ENCODE results near the gene FOXA2. TPM values are rescaled to one million over a fixed set of nuclear protein-coding genes. Genes with fewer than 3 reads are reported as not detected.
A peak's percentile ranks its signal among the peaks of the same experiment; 100 is the strongest.

Gene FOXA2
- total RNA-seq, 1 experiment from 2014 or later, result 2.3 TPM

GRCh38 chr20:22586645-22587310, 2.4 kb upstream of the FOXA2 start:
- in situ Hi-C loops (cut with HindIII; ENCODE audit: low pct_unique_long_range_greater_than_20kb, low sequenced_read_pairs), result loop anchor here (25.0 kb wide), 1 partner anchor 249 kb away; no protein-coding TSS in a partner anchor
- DNase-seq (ENCODE audit: low read depth), result peak; percentile 41

GRCh38 chr20:22585786-22586493, 1.6 kb upstream of the FOXA2 start:
- in situ Hi-C loops (cut with HindIII; ENCODE audit: low pct_unique_long_range_greater_than_20kb, low sequenced_read_pairs), result loop anchor here (25.0 kb wide), 1 partner anchor 249 kb away; no protein-coding TSS in a partner anchor
- DNase-seq (ENCODE audit: low read depth), result no peak

GRCh38 chr20:22584922-22585785, 782 bp upstream of the FOXA2 start:
- DNase-seq (ENCODE audit: low read depth), result peak; percentile 70
- in situ Hi-C loops (cut with HindIII; ENCODE audit: low pct_unique_long_range_greater_than_20kb, low sequenced_read_pairs), result loop anchor here (25.0 kb wide), 1 partner anchor 248 kb away; no protein-coding TSS in a partner anchor

GRCh38 chr20:22583773-22584521, 425 bp downstream of the FOXA2 start:
- in situ Hi-C loops (cut with HindIII; ENCODE audit: low pct_unique_long_range_greater_than_20kb, low sequenced_read_pairs), result loop anchor here (25.0 kb wide), 1 partner anchor 247 kb away; no protein-coding TSS in a partner anchor
- DNase-seq (ENCODE audit: low read depth), result peak; percentile 83

GRCh38 chr20:22582964-22583772, 1.2 kb downstream of the FOXA2 start:
- no peak for DNase-seq (ENCODE audit: low read depth)
- in situ Hi-C loops (cut with HindIII; ENCODE audit: low pct_unique_long_range_greater_than_20kb, low sequenced_read_pairs), result loop anchor here (25.0 kb wide), 1 partner anchor 246 kb away; no protein-coding TSS in a partner anchor

GRCh38 chr20:22582386-22582963, 1.9 kb downstream of the FOXA2 start:
- DNase-seq (ENCODE audit: low read depth), result no peak
- in situ Hi-C loops (cut with HindIII; ENCODE audit: low pct_unique_long_range_greater_than_20kb, low sequenced_read_pairs), result loop anchor here (25.0 kb wide), 1 partner anchor 245 kb away; no protein-coding TSS in a partner anchor

- DNase-seq (ENCODE audit: low read depth), result no peak
- in situ Hi-C loops (cut with HindIII; ENCODE audit: low pct_unique_long_range_greater_than_20kb, low sequenced_read_pairs), result loop anchor here (25.0 kb wide), 1 partner anchor 244 kb away; no protein-coding TSS in a partner anchor
These were observed 2.7 kb downstream of the FOXA2 start for GRCh38 chr20:22581437-22582385.

GRCh38 chr20:22579711-22580697, 4.4 kb downstream of the FOXA2 start:
- in situ Hi-C loops (cut with HindIII; ENCODE audit: low pct_unique_long_range_greater_than_20kb, low sequenced_read_pairs), result loop anchor here (25.0 kb wide), 1 partner anchor 243 kb away; no protein-coding TSS in a partner anchor
- DNase-seq (ENCODE audit: low read depth), result no peak

GRCh38 chr20:22579119-22579427, 5.3 kb downstream of the FOXA2 start:
- DNase-seq (ENCODE audit: low read depth), result no peak
- in situ Hi-C loops (cut with HindIII; ENCODE audit: low pct_unique_long_range_greater_than_20kb, low sequenced_read_pairs), result loop anchor here (25.0 kb wide), 1 partner anchor 242 kb away; no protein-coding TSS in a partner anchor

GRCh38 chr20:22578221-22579118, 5.9 kb downstream of the FOXA2 start:
- in situ Hi-C loops (cut with HindIII; ENCODE audit: low pct_unique_long_range_greater_than_20kb, low sequenced_read_pairs), result loop anchor here (25.0 kb wide), 1 partner anchor 241 kb away; no protein-coding TSS in a partner anchor
- DNase-seq (ENCODE audit: low read depth), result no peak

- no peak for DNase-seq (ENCODE audit: low read depth)
- in situ Hi-C loops (cut with HindIII; ENCODE audit: low pct_unique_long_range_greater_than_20kb, low sequenced_read_pairs), result loop anchor here (25.0 kb wide), 1 partner anchor 240 kb away; no protein-coding TSS in a partner anchor
These were observed 6.7 kb downstream of the FOXA2 start for GRCh38 chr20:22577515-22578220.

GRCh38 chr20:22576733-22577514, 7.4 kb downstream of the FOXA2 start:
- DNase-seq (ENCODE audit: low read depth), result no peak
- in situ Hi-C loops (cut with HindIII; ENCODE audit: low pct_unique_long_range_greater_than_20kb, low sequenced_read_pairs), result loop anchor here (25.0 kb wide), 1 partner anchor 240 kb away; no protein-coding TSS in a partner anchor

All from Caki2 (cell line).